SU-DHL-6 (cell line): ENCODE measurements around the gene GLS.

ENCODE experiments used
- CTCF ChIP-seq: fragments of 200-600 bp; sonication (generic); IDR thresholded peaks from one replicate; pipeline ENCODE4 v1.5.1; 2017; ENCODE audit warnings: antibody characterized with exemption, mild to moderate bottlenecking, low read length, moderate library complexity; ENCODE audit not compliant: insufficient read depth, poor library complexity, severe bottlenecking
- EZH2phosphoT487 ChIP-seq: fragments of 200-600 bp; sonication (generic), shearing (Covaris generic); conservative IDR thresholded peaks from 2 replicates; pipeline ENCODE4 v1.6.1; 2018; ENCODE audit warnings: mild to moderate bottlenecking, antibody characterized with exemption, low read length, moderate library complexity, mixed read lengths

- TF ChIP-seq CTCF (no peak), EZH2phosphoT487 (no peak)
These were observed 16.2 kb upstream of the GLS start for GRCh38 chr2:190864375-190864774.
